Mesendoderm (in vitro differentiated cells): ENCODE measurements around the gene FAAH.

Experiments
- DNase-seq: peaks from one replicate; pipeline ENCODE4 v3.0.0; 2013
- H2AK5ac ChIP-seq: 2 replicates; pipeline ENCODE4 v1.6.1; 2013; ENCODE audit warnings: low read length, inconsistent platforms
- H2BK120ac ChIP-seq: 2 replicates; pipeline ENCODE4 v1.6.1; 2013; ENCODE audit warnings: low read depth, mild to moderate bottlenecking, low read length, moderate library complexity, mixed read lengths
- H2BK15ac ChIP-seq: replicated peaks from 2 replicates; pipeline ENCODE4 v1.6.1; 2013; ENCODE audit warnings: low read depth, mild to moderate bottlenecking, moderate library complexity
- H2BK5ac ChIP-seq: 2 replicates; pipeline ENCODE4 v1.6.1; 2013; ENCODE audit warnings: low read length, inconsistent platforms
- H3K18ac ChIP-seq: 2 replicates; pipeline ENCODE4 v1.6.1; 2013; ENCODE audit warnings: mild to moderate bottlenecking, low read length, mixed read lengths
- H3K23ac ChIP-seq: one replicate; pipeline ENCODE4 v1.6.1; 2013; ENCODE audit warnings: low read length
- H3K27ac ChIP-seq: 2 replicates; pipeline ENCODE4 v1.5.1; 2013; ENCODE audit warnings: low read depth, mild to moderate bottlenecking, inconsistent platforms, low read length, moderate library complexity
- H3K27me3 ChIP-seq: 2 replicates; pipeline ENCODE4 v1.6.1; 2013; ENCODE audit warnings: low read length, control low read depth, mild to moderate bottlenecking, inconsistent platforms; ENCODE audit not compliant: insufficient read depth, poor library complexity
- H3K36me3 ChIP-seq: 2 replicates; pipeline ENCODE4 v1.6.1; 2013; ENCODE audit warnings: low read length, inconsistent platforms; ENCODE audit not compliant: control insufficient read depth, insufficient read depth
- H3K4ac ChIP-seq: one replicate; pipeline ENCODE4 v1.6.1; 2013; ENCODE audit warnings: low read depth, mild to moderate bottlenecking, low read length, moderate library complexity
- H3K4me1 ChIP-seq: 2 replicates; pipeline ENCODE4 v1.6.1; 2013; ENCODE audit warnings: low read depth, low read length, inconsistent platforms; ENCODE audit not compliant: control insufficient read depth
- H3K4me2 ChIP-seq: 2 replicates; pipeline ENCODE4 v1.6.1; 2013; ENCODE audit warnings: low read length
- H3K4me3 ChIP-seq: 2 replicates; pipeline ENCODE4 v1.5.1; 2013; ENCODE audit warnings: mild to moderate bottlenecking, low read length
- H3K56ac ChIP-seq: one replicate; pipeline ENCODE4 v1.6.1; 2013; ENCODE audit warnings: low read length
- H3K79me1 ChIP-seq: 2 replicates; pipeline ENCODE4 v1.6.1; 2013; ENCODE audit warnings: low read length, inconsistent platforms
- H3K79me2 ChIP-seq: 2 replicates; pipeline ENCODE4 v1.6.1; 2013; ENCODE audit warnings: mild to moderate bottlenecking, low read length; ENCODE audit not compliant: control insufficient read depth, insufficient read depth
- H3K9ac ChIP-seq: 2 replicates; pipeline ENCODE4 v1.6.1; 2013; ENCODE audit warnings: low read length, inconsistent platforms
- H4K5ac ChIP-seq: one replicate; pipeline ENCODE4 v1.6.1; 2013; ENCODE audit warnings: low read length
- H4K8ac ChIP-seq: one replicate; pipeline ENCODE4 v1.6.1; 2013; ENCODE audit warnings: low read depth, mild to moderate bottlenecking, control low read depth, low read length, moderate library complexity
- WGBS: extraction: QIAGEN DNeasy Blood & Tissue Kit; methylation state at CpG from one replicate; pipeline ENCODE4 v1.1.7; 2013; ENCODE audit warnings: low lambda C conversion rate, missing lambda C conversion rate; ENCODE audit not compliant: insufficient coverage; ENCODE audit errors: extremely low coverage; 5-methylcytosine and 5-hydroxymethylcytosine counted together

The FAAH gene

GRCh38 chr1:46394872-46395465 lies 852 bp downstream of the FAAH start:
- H4K8ac ChIP-seq = no peak overlapping the region
- no peak overlapping the region for H3K4me3 ChIP-seq
- WGBS = no CpG with 5 or more reads among the region's 17 CpGs
- H2BK120ac ChIP-seq = no peak overlapping the region
- H2BK5ac ChIP-seq = no peak overlapping the region
- no peak overlapping the region for H3K4ac ChIP-seq
- H4K5ac ChIP-seq = no peak overlapping the region
- H2BK15ac ChIP-seq = no peak overlapping the region
- peak overlapping the region; percentile 94 for H3K4me2 ChIP-seq
- H3K18ac ChIP-seq = no peak overlapping the region
- no peaks in the 10 kb centered on the region for H3K79me1 ChIP-seq
- no peaks in the 10 kb centered on the region for H3K36me3 ChIP-seq
- H3K56ac ChIP-seq = peak overlapping the region; percentile 86
- no peak for DNase-seq
- H3K9ac ChIP-seq = peak overlapping the region; percentile 72
- no peaks in the 10 kb centered on the region for H3K79me2 ChIP-seq
- no peak overlapping the region for H3K27ac ChIP-seq
- H3K4me1 ChIP-seq = no peaks in the 10 kb centered on the region
- no peak overlapping the region for H3K23ac ChIP-seq
- no peaks in the 10 kb centered on the region for H3K27me3 ChIP-seq
- no peak overlapping the region for H2AK5ac ChIP-seq

DNA sequence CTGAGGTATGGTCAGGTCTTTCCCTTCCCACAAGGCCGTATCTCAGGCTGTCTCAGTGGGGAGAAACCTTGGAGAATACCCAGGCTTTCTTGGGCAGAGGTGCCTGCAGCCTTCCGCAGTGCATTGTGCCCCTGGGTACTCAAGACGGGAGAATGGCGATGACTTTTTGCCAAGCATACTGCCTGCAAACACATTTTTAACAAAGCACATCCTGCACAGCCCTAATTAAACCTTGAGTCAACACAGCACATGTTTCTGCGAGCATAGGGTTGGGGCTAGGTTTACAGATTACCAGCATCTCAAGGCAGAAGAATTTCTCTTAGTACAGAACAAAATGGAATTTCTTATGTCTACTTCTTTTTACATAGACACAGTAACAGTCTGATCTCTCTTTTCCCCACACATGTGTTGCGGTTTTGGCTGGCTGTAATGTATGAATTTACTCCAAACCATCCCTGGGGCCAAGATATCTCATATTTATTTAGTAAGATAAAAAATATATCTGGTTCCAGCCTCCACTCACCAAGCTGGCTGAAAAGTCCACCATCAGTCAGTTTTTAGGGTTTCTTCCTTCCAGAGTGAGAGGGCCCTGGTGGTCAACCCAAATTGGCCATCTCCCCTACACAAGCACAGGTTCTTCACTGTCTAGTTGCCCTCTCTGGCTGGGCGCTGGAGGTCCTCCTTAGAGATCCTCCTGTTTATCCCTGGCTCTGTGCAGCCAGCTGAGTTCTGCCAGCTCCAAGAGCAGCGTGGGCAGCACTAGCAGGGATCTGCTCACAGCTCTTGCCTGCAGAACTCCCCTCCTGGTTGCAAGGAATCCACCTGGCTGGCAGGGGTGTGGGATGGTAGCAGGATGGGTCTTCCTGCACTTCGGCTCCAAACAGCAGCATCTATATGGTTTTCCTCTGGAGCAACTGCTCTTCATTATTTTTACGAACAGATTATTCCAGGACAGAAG lies 2.6 kb downstream of the FAAH start:
- Histone ChIP-seq H3K4me3 (no peak overlapping the region), H3K27ac (no peak overlapping the region), H3K56ac (no peak overlapping the region), H3K4ac (no peak overlapping the region), H3K23ac (no peak overlapping the region), H2BK120ac (no peak overlapping the region), H2AK5ac (no peak overlapping the region), H3K36me3 (no peaks in the 10 kb centered on the region), H3K18ac (no peak overlapping the region), H3K27me3 (no peaks in the 10 kb centered on the region), H3K79me1 (no peaks in the 10 kb centered on the region), H2BK5ac (no peak overlapping the region), H3K9ac (no peak overlapping the region), H2BK15ac (no peak overlapping the region), H4K8ac (no peak overlapping the region), H3K79me2 (no peaks in the 10 kb centered on the region), H3K4me2 (no peak overlapping the region), H4K5ac (no peak overlapping the region), H3K4me1 (no peaks in the 10 kb centered on the region)
- no CpG with 5 or more reads among the region's 10 CpGs for WGBS
- no peak for DNase-seq

DNA sequence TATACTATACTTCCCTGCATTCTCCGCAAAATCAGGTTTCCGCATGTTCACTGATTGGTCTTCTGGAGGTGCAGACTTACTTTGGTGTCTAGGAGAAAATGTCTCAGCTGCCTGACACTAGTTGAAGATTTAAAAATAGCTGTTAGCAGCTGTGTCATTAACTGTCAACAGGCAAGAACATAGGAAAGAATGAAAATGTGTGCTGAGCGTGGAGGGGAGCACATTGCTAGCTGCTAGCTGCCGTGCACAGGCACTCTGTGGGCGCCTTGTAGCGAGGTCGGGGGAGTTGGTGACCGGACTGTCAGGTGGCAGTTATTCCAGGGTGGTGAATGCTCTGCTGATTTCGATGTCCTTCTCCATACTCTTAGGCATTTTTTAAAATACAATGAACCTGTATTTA lies 5.2 kb downstream of the FAAH start:
- no peak overlapping the region for H2BK5ac ChIP-seq
- WGBS = no CpG with 5 or more reads among the region's 9 CpGs

DNA sequence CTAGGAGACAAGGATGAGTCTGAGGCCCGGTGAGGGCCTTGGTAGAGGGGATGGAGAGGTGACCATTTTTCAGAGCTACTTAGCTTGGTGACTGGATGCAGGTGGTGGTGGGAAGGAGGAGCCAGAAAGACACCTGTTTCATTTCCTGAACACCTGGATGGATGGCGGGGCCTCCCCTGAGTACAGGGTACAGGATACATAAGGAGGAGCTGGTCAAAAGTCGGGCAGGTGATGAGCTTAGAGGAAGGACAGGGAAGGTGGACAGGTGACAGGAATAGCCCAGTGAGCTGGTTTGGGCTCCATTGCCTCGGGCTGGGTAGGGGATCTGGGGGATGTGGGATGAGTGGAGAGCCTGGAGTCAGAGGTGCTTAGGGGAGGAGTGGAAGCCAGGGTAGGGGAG lies 6.3 kb downstream of the FAAH start:
- no peak overlapping the region for H3K4ac ChIP-seq
- no peak overlapping the region for H2BK120ac ChIP-seq
- H2BK15ac ChIP-seq = no peak overlapping the region
- H3K9ac ChIP-seq = no peak overlapping the region
- no peaks in the 10 kb centered on the region for H3K79me2 ChIP-seq
- no peak overlapping the region for H2BK5ac ChIP-seq
- H3K18ac ChIP-seq = no peak overlapping the region
- no peaks in the 10 kb centered on the region for H3K79me1 ChIP-seq
- no peak overlapping the region for H4K8ac ChIP-seq
- WGBS = no CpG with 5 or more reads among the region's 4 CpGs
- H3K4me2 ChIP-seq = no peak overlapping the region
- no peaks in the 10 kb centered on the region for H3K36me3 ChIP-seq
- peaks cover 2% of the 10 kb centered on the region for H3K4me1 ChIP-seq
- no peak overlapping the region for H2AK5ac ChIP-seq
- H3K56ac ChIP-seq = no peak overlapping the region
- no peak overlapping the region for H4K5ac ChIP-seq
- no peak for DNase-seq
- no peaks in the 10 kb centered on the region for H3K27me3 ChIP-seq
- H3K4me3 ChIP-seq = no peak overlapping the region
- H3K23ac ChIP-seq = no peak overlapping the region
- no peak overlapping the region for H3K27ac ChIP-seq

More for the DNA sequence above, 5.2 kb downstream of the FAAH start:
- H3K79me2 ChIP-seq = no peaks in the 10 kb centered on the region
- H3K9ac ChIP-seq = no peak overlapping the region
- no peak overlapping the region for H4K5ac ChIP-seq
- peaks cover 2% of the 10 kb centered on the region for H3K4me1 ChIP-seq
- H3K18ac ChIP-seq = no peak overlapping the region
- H3K27me3 ChIP-seq = no peaks in the 10 kb centered on the region
- no peak overlapping the region for H2BK120ac ChIP-seq
- H3K56ac ChIP-seq = no peak overlapping the region
- H3K79me1 ChIP-seq = no peaks in the 10 kb centered on the region
- no peak overlapping the region for H3K4me3 ChIP-seq
- H2BK15ac ChIP-seq = no peak overlapping the region
- no peak overlapping the region for H2AK5ac ChIP-seq
- no peaks in the 10 kb centered on the region for H3K36me3 ChIP-seq
- no peak overlapping the region for H3K27ac ChIP-seq
- H3K23ac ChIP-seq = no peak overlapping the region
- no peak overlapping the region for H4K8ac ChIP-seq
- DNase-seq = no peak
- H3K4ac ChIP-seq = no peak overlapping the region
- H3K4me2 ChIP-seq = no peak overlapping the region

- no peak overlapping the region for H2BK120ac ChIP-seq
- no peak for DNase-seq
- no peak overlapping the region for H4K8ac ChIP-seq
- peaks cover 2% of the 10 kb centered on the region for H3K4me1 ChIP-seq
- H3K23ac ChIP-seq = no peak overlapping the region
- H4K5ac ChIP-seq = no peak overlapping the region
- no peaks in the 10 kb centered on the region for H3K36me3 ChIP-seq
- no peaks in the 10 kb centered on the region for H3K27me3 ChIP-seq
- no peak overlapping the region for H3K27ac ChIP-seq
- no CpG with 5 or more reads among the region's 6 CpGs for WGBS
- no peaks in the 10 kb centered on the region for H3K79me1 ChIP-seq
- H2AK5ac ChIP-seq = no peak overlapping the region
- H3K4me3 ChIP-seq = no peak overlapping the region
- no peak overlapping the region for H3K18ac ChIP-seq
- H3K4me2 ChIP-seq = no peak overlapping the region
- no peak overlapping the region for H2BK5ac ChIP-seq
- no peak overlapping the region for H2BK15ac ChIP-seq
- H3K79me2 ChIP-seq = no peaks in the 10 kb centered on the region
- no peak overlapping the region for H3K4ac ChIP-seq
- no peak overlapping the region for H3K56ac ChIP-seq
- no peak overlapping the region for H3K9ac ChIP-seq
Observed at GRCh38 chr1:46401154-46401913, 7.2 kb downstream of the FAAH start.
